DND-41 (cell line): ENCODE results near the gene ST6GALNAC5.

Experiments
- ATAC-seq: fragments of 200-7000 bp; cut with Tn5 transposase; 3 replicates; pipeline ENCODE4 v1.9.1; 2021; ENCODE audit warnings: low read depth; ENCODE audit not compliant: insufficient read depth
- DNase-seq: peaks from one replicate; pipeline ENCODE4 v3.0.0-alpha.2; 2020
- H2AFZ ChIP-seq: 2 replicates; pipeline ENCODE4 v1.6.0; 2012; ENCODE audit warnings: low read depth, low read length
- H3K27ac ChIP-seq: 2 replicates; pipeline ENCODE4 v1.5.1; 2012; ENCODE audit warnings: low read length, inconsistent platforms
- H3K27me3 ChIP-seq: fragments of 200-600 bp; sonication (generic); 2 replicates; pipeline ENCODE4 v1.6.0; 2012; ENCODE audit warnings: low read length, mild to moderate bottlenecking, inconsistent platforms; ENCODE audit not compliant: insufficient read depth, poor library complexity
- H3K36me3 ChIP-seq: 2 replicates; pipeline ENCODE4 v1.5.1; 2012; ENCODE audit warnings: low read length, inconsistent platforms; ENCODE audit not compliant: insufficient read depth
- H3K4me1 ChIP-seq: 2 replicates; pipeline ENCODE4 v1.5.1; 2012; ENCODE audit warnings: mild to moderate bottlenecking, low read length; ENCODE audit not compliant: insufficient read depth
- H3K4me2 ChIP-seq: 2 replicates; pipeline ENCODE4 v1.6.0; 2012; ENCODE audit warnings: mild to moderate bottlenecking, moderate library complexity, low read length, inconsistent platforms; ENCODE audit not compliant: insufficient read depth
- H3K4me3 ChIP-seq, 2 experiments: fragments of 200-600 bp in 1 of 2; shearing (Covaris generic) in 1 of 2; 2 replicates each; pipeline ENCODE4 v1.5.1; 2012 to 2016; ENCODE audit warnings: inconsistent platforms in 2 of 2, low read length in 2 of 2, mild to moderate bottlenecking in 2 of 2, low read depth in 1 of 2, moderate library complexity in 1 of 2
- H3K79me2 ChIP-seq: 2 replicates; pipeline ENCODE4 v1.6.0; 2012; ENCODE audit warnings: low read length, inconsistent platforms; ENCODE audit not compliant: insufficient read depth
- H3K9ac ChIP-seq: 2 replicates; pipeline ENCODE4 v1.6.0; 2012; ENCODE audit warnings: low read depth, mild to moderate bottlenecking, inconsistent platforms, low read length, moderate library complexity
- H3K9me3 ChIP-seq: 2 replicates; pipeline ENCODE4 v1.5.1; 2012; ENCODE audit warnings: low read length, moderate library complexity, mild to moderate bottlenecking, inconsistent platforms; ENCODE audit not compliant: insufficient read depth, severe bottlenecking
- H4K20me1 ChIP-seq: 2 replicates; pipeline ENCODE4 v1.6.0; 2012; ENCODE audit warnings: low read length; ENCODE audit not compliant: insufficient read depth
- EZH2 ChIP-seq: IDR thresholded peaks from 3 replicates; pipeline ENCODE4 v1.6.1; 2012; ENCODE audit warnings: borderline replicate concordance, low read depth, mild to moderate bottlenecking, moderate library complexity, low read length, inconsistent platforms; ENCODE audit not compliant: severe bottlenecking
- TF ChIP-seq, protein P1 (sequence below): IDR thresholded peaks from 2 replicates; pipeline ENCODE4 v1.5.1; 2012; ENCODE audit warnings: borderline replicate concordance, low read length, moderate library complexity, mild to moderate bottlenecking; ENCODE audit not compliant: poor library complexity, severe bottlenecking; ENCODE audit errors: extremely low read depth

Gene ST6GALNAC5

DNA sequence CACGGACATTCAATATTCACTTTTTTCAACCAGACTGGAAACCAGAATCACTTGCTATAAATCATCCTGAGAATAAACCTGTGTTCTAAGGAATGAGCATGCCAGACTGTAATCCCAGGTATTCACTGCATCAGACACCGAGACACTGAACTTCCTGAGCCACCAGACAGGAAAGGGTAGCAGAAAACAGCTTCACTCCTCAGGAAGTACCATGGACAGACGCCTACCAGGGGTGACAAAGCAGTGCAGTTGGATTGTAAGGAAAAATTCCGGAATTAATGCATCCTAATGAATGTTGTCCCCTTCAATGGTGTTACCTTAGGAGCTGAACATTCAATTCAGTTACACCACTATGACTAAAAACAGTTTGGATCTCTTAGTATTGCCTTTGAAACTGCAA, 195.8 kb downstream of the ST6GALNAC5 start:
- DNase-seq (no peak), ATAC-seq (no peak)
- H3K4me3 ChIP-seq = no peak overlapping the region
- H3K9me3 ChIP-seq = no peaks in the 10 kb centered on the region
- H2AFZ ChIP-seq = no peak overlapping the region
- H3K4me1 ChIP-seq = no peaks in the 10 kb centered on the region
- no peak overlapping the region for H3K4me2 ChIP-seq
- no peak overlapping the region for H3K9ac ChIP-seq
- TF ChIP-seq EZH2 = no peak
- TF ChIP-seq, protein P1, sequence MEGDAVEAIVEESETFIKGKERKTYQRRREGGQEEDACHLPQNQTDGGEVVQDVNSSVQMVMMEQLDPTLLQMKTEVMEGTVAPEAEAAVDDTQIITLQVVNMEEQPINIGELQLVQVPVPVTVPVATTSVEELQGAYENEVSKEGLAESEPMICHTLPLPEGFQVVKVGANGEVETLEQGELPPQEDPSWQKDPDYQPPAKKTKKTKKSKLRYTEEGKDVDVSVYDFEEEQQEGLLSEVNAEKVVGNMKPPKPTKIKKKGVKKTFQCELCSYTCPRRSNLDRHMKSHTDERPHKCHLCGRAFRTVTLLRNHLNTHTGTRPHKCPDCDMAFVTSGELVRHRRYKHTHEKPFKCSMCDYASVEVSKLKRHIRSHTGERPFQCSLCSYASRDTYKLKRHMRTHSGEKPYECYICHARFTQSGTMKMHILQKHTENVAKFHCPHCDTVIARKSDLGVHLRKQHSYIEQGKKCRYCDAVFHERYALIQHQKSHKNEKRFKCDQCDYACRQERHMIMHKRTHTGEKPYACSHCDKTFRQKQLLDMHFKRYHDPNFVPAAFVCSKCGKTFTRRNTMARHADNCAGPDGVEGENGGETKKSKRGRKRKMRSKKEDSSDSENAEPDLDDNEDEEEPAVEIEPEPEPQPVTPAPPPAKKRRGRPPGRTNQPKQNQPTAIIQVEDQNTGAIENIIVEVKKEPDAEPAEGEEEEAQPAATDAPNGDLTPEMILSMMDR = no peak
- H4K20me1 ChIP-seq = no peaks in the 10 kb centered on the region
- H3K27ac ChIP-seq = no peak overlapping the region
- no peaks in the 10 kb centered on the region for H3K27me3 ChIP-seq
- H3K79me2 ChIP-seq = no peaks in the 10 kb centered on the region
- no peaks in the 10 kb centered on the region for H3K36me3 ChIP-seq

DNA sequence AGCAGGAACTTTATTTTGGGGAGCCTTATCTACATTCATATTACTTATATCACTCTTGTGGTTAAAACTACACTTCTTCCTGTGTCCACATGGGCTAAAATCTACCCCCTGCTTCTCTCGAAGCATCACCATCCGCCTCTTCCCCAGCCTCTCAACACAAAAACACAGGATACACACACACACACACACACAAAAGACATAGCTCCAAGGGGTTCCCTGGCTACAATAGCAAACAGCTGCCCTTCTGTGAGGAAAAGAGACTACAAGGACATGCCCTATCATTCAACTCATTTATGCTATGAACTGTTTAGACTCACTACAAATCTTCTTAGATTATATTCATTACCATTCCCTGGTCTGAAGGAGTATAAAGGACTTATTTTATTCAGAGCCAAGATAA, 197.0 kb downstream of the ST6GALNAC5 start:
- H3K4me3 ChIP-seq = no peak overlapping the region
- H3K79me2 ChIP-seq = no peaks in the 10 kb centered on the region
- no peak overlapping the region for H3K9ac ChIP-seq
- no peak overlapping the region for H3K27ac ChIP-seq
- H2AFZ ChIP-seq = no peak overlapping the region
- H3K4me2 ChIP-seq = no peak overlapping the region
- DNase-seq = no peak
- no peak for ATAC-seq
- no peaks in the 10 kb centered on the region for H3K4me1 ChIP-seq
- no peaks in the 10 kb centered on the region for H4K20me1 ChIP-seq
- no peaks in the 10 kb centered on the region for H3K27me3 ChIP-seq
- no peaks in the 10 kb centered on the region for H3K9me3 ChIP-seq
- TF ChIP-seq, protein P1 = no peak
- TF ChIP-seq EZH2 = no peak
- no peaks in the 10 kb centered on the region for H3K36me3 ChIP-seq

DNA sequence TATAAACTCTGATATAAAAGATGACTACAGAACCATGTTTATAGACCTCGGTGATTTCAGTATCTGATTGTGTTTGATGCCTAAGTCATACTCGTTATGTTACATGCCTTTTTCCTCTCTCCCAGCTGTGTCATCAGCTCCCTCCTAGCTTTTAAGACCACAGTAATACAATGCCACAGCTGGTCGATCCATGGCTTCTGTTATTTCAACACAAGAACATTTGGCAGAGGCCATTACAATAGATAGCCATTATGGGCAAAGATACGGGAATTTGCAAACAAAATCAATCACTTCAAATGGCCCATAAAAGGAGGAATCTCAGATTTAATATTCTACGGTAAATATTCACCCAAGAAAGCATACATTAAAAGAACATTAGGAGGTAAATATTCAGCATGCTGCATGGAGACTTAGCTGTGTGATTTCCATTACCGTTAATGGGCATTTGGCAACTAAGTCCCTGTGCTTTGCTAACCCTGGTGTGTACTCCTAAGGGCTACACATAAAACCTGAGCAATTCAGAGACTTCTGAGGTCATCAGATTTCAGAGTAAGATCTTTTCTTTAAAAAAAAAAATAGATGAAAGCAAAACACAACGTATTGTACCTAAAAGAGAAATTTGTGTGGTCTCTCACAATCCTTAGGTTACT, 198.5 kb downstream of the ST6GALNAC5 start:
- H2AFZ ChIP-seq = no peak overlapping the region
- no peak for TF ChIP-seq EZH2
- TF ChIP-seq, protein P1 = no peak
- no peak overlapping the region for H3K9ac ChIP-seq
- no peak for DNase-seq
- no peaks in the 10 kb centered on the region for H3K9me3 ChIP-seq
- H4K20me1 ChIP-seq = no peaks in the 10 kb centered on the region
- H3K27me3 ChIP-seq = peaks cover 3% of the 10 kb centered on the region
- H3K4me1 ChIP-seq = no peaks in the 10 kb centered on the region
- H3K36me3 ChIP-seq = no peaks in the 10 kb centered on the region
- H3K79me2 ChIP-seq = no peaks in the 10 kb centered on the region
- H3K4me3 ChIP-seq = no peak overlapping the region
- no peak overlapping the region for H3K4me2 ChIP-seq
- ATAC-seq = no peak
- H3K27ac ChIP-seq = no peak overlapping the region
